ENCODE data around the gene TIRAP.

Gene TIRAP

GRCh38 chr11:126343051-126343450 is 60.2 kb downstream of the TIRAP start:
- DNase-seq (ENCODE audit: low read depth in 2 of 2), result no peak

Measured in stimulated activated CD8-positive, alpha-beta memory T cell treated with anti-CD3 and anti-CD28 coated beads, Interleukin-2, amount 100 ng/mL, for 48 hours (primary cell).